ENCODE measurements around the gene SV2C.

SV2C gene

DNA sequence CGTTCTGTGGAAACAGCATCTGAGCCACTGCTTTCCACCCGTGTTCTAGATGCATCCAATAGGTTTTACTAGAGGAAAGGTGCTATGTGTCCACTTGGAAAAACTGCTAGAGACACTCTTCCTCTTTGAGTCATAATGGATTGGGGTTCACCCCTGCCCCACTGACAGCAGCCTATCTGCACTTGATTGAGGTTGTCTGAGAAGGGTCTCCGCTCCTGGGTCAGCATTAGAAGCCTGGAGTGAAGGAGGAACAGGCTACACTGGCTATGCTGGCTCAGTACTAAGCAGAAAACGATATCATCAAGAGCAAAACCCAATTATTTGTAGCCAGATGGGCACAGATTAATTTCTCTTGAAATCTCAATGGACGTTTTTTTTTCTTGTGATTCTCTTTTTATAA is 167.3 kb downstream of the SV2C start:
- no peak for FAIRE-seq
- no peak for DNase-seq (ENCODE audit: low spot score)

DNA sequence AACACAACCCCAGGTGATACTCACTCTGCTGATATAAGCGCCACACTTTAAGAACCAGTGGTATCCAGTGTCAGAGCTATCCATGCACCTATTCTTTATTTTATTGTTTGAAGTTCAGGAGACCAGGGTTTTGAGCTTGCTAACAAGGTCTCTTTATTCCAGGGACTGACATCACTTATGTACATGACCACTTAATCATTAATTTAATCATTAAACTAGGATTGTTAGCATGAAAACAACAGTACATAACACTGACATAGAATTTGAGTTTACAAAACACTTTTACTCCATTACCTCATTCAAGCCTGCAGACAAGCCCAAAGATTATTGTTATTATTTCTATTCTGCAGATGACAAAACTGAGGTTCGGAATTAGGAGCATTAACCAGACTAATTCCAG is 168.5 kb downstream of the SV2C start:
- FAIRE-seq (no peak), DNase-seq (ENCODE audit: low spot score) (no peak)

DNA sequence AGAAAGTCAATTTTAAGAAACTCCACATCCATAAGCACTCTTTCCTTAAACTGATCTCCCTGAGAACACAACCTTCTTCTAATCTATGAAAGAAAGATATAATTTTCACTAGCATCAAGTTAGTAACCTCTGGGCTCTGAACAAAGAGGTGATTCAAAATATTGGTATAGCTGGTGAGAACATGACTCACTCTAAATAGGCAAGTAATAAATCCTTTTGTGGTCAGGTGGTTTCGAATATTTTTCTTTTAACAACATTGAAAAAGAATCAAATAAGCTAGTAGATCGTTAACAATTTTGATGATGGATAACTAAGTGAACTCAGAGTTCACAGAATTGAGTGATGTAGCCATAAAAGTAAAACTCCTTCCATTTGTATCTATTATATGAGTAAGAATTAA is 169.3 kb downstream of the SV2C start:
- no peak for FAIRE-seq
- DNase-seq (ENCODE audit: low spot score): peak; percentile 17

DNA sequence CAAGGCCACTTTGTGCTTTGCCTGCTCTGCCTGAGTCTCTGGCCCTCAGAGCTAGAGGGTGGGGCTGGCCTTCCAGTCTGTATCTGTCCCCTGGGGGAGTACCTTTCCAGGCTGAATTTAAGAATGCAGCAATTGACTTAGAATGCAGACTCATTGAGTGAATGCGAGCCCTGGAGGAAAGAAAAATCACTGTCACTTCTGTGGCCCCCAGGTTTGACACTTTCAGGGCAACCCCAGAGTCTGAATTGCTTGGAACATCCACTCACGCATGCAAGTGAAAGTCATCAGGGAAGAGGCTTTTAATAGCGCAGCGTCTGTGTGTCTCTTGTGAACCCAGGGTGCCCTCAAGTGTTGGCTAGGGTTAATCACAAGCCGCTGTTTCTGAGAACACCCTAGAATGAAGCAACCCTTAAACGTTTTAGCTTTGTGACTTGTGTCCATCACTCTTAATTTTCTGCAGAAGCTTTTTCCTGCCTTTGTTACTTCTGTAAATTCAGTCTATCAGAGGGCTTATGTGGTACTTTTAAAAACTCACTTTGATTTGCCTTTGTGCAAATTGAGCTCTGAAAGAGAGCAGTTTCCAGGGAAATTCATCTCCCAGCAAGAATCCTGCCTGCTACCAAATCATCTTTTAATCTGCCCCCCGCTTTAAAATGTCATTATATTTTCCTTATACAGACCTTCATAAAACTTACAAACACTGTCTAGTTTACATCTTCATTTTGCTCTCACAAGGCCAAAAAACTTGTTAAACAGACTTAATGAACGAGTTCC is 173.1 kb downstream of the SV2C start:
- DNase-seq (ENCODE audit: low spot score) (peak; percentile 8), FAIRE-seq (no peak)

DNA sequence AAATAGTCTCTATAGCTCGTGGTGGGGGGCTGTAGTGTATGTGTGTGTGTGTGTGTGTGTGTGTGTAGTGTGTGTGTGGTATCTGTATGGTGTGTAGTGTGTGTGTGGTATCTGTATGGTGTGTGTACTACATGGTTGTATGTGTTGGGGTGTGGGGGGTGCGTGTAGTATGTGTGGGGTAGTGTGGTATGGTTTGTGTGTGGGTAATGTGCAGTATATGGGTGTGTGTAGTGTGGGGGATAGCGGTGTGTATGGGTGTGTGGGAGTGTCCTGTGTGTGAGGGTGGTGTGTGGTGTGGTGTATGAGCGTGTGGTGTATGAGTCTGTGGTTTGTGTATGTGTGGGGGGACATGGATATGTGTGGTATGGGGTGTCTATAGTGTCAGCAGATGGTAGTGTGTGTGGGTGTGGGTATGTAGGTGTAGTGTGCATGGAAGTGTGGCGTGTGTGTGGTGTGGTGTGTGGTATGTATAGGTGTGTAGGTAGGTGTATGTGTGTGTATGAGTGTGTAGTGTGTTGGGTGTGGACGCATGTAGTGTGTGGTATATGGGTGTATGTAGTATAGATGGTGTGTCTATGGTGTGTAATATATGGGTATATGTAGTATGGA is 174.1 kb downstream of the SV2C start:
- FAIRE-seq: no peak
- DNase-seq (ENCODE audit: low spot score): no peak

DNA sequence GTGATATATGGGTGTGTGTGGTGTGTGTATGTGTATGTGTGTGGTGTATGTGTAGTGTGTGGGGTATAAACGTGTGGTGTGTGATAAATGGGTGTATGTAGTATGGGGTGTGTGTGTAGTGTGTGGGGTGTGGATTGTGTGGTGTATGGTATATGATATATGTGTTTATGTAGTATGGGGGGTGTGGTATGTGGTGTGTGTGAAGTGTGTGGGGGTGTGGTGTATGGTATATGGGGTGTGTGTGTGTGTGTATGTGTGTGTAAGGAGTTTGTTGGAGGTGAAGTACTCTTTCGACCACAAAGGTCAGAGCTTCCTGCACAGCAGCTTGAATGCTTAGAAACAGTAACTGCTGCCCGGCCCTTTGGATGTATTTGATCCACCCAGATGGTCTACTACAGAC is 174.7 kb downstream of the SV2C start:
- FAIRE-seq (no peak), DNase-seq (ENCODE audit: low spot score) (no peak)

DNA sequence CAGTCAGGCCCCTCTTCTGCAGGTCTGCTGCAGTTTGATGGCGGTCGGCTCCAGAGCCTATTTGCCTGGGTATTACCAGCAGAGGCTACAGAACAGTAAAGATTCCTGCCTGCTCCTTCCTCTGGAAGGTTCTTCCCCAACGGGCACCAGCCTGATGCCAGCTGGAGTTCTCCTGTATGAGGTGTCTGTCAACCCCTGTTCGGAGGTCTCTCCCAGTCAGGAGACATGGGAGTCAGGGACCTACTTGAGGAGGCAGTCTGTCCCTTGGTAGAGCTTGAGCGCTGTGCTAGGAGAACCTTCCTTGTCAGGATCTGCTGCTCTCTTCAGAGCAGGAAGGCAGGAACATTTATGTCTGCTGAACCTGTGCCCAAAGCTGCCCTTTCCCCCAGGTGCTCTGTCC is 181.5 kb downstream of the SV2C start:
- no peak for FAIRE-seq
- no peak for DNase-seq (ENCODE audit: low spot score)

DNA sequence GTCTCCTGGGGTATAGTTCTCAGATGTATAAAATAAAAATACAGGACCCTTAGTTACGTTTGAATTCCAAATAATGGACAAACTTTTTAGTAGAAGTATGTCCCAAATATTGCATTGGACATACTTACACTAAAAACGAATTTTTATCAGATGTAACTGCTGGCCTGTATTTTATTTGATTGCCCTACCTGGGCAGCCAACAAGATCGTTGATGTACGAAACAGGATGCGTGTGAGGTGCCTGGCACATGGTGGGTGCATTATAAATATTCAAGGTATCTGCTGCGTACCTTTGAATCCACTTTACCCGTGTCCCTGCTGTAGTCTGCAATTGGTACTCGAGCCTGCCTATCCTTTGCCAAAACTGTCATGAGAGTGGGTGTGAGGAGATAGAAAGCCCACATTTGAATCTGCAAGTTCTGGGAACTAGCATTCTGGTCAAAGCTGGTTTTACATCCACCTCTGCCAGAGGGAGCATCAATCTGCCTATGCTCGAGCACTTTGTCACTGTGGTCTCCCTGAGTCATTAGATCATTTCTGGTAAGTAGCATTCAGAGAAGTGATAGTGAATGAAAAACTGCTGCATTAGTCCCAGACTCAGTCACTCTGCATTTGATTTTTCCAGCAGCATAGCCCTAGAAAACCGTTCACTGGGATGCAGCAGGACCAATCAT is 186.2 kb downstream of the SV2C start:
- FAIRE-seq (no peak), DNase-seq (ENCODE audit: low spot score) (peak; percentile 3)

DNA sequence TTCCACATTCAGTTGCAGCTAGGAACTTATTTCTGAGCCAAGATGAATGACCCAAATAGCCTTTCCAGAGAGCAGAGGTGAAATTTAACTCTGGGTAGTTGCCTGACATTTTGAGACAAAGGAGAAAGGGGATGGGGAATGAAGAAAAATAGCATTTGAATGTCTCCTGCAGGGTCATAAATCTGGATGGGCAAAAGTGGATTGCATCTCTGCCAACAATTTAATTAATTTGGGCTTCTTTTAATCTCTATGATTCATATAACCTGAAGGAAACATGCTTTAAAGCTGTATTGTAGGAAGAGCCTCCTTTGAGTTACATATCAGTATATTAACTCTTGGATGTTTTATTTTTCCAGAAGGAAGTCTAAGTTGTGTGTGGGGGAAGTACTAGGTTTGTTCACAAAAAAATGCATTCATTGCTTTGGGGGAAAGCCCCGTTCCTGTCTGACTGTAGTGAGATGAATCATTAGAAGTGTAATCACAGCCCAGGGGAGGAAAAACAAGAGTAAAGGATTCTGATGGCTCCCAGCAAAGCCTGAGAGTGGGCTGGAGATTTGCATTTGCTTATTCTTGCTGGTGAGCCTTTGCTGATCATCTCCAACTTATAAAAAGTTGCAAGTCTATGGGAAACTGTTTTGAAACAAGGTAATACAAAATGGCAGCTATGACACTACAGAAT is 186.9 kb downstream of the SV2C start:
- DNase-seq (ENCODE audit: low spot score) (no peak), FAIRE-seq (no peak)

DNA sequence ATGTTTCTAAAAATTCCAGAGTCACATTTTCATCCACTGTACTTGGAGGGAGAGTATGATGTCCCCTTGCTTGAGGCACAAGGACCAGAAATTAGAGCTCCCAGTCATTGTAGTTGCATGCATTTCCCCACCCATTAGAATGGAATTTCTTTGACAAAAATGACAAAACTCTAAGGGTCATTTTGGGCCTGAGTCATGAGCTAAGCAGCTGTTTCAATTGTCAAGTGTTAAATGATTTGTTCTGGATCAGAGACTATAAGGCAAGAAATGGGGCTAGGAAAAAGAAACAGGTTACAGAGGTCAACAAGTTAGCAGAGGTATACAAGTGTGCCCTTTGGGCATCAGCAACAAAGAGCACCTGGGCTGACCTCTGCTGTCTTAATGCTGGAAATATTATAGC is 188.7 kb downstream of the SV2C start:
- no peak for DNase-seq (ENCODE audit: low spot score)
- FAIRE-seq: no peak

DNA sequence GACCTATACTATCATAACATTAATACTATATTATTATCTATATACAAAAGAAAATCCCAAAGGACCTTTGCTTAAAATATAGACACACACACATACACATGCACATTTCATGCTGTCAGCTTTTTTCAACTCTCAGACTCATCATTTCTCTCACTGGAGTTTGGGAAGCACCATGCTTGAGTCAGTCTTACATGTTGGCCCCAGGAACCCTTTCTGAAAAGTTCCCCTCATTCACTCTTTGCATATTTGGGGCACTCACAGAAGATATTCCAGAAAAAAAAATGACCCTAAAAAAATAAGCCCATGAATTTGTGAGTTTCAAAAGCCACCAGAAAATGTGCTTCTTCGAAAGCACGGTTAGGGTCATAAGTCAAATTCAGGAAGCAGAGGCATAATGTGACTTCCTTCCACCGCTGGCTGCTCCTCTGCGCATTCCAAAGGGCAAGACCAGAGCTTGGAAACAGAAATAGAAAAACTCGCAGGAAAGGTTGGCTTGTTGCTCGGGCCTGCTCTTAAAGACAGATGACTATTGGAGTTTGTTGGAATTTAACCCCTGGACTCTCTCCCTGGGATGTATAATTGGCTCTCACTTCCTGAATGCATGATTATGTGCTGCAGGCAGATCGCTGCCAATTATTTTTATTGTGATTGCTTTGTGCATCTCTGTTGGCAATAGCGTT is 190.2 kb downstream of the SV2C start:
- no peak for DNase-seq (ENCODE audit: low spot score)
- no peak for FAIRE-seq

DNA sequence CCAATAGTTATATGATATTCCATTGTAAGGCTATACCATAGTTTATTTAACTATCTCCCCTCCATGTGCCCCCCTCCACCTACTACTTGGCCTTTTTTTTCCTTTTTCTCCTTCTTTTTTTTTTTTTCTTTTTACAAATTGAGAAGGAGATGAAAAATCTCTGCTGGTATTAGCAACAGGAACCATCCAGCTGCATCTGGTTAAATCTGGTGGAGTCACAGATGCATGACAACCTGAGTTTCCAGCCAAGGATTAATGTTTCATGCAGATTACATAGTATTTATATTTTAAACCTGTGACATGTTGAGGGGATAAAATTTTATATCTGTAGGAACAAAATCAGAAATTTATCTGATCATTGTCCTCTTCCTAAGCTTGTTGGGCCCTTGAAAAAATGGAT is 191.4 kb downstream of the SV2C start:
- no peak for FAIRE-seq
- no peak for DNase-seq (ENCODE audit: low spot score)

DNA sequence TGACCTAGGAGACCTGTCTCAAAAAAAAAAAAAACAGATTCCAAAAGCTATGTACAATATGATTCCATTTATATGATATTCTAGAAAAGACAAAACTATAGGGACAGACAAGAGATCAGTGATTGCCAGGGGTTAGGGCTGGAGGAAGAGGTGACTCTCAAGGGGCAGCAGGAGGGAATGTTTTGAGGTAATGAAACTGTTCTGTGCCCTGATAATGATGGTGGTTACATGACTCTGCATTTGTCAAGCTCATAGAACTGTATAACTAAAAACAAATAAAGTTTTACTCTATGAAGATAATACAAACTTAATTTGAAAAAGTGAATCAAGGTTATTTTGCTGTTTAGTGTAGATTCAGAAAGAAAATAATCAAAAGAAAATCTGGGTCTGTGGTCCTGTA is 194.6 kb downstream of the SV2C start:
- FAIRE-seq: no peak
- DNase-seq (ENCODE audit: low spot score): no peak

DNA sequence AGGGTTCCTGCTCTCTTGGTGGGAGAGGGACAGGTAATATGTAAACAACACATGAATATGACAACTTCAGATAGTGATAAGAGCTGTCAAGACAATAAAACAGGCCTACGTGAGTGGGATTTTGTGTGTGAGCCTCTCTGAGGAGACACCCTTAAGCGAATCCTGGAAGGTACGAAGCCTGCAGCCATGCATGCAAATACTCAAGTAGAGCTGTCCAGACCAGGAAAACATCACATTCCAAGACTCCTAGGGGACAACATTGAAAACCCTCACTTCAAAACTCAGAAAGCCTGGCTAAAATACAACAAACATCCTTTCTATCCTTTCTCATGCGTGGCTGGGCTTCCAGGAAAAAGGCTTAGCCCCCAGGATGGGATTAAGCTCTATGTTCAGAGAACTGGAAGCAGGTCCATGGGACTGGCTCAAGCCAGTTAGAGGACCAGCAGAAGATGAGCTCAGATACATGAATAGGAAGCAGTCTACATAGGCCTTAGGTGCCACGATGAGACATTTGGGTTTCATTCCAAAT is 195.1 kb downstream of the SV2C start:
- FAIRE-seq (no peak), DNase-seq (ENCODE audit: low spot score) (no peak)

DNA sequence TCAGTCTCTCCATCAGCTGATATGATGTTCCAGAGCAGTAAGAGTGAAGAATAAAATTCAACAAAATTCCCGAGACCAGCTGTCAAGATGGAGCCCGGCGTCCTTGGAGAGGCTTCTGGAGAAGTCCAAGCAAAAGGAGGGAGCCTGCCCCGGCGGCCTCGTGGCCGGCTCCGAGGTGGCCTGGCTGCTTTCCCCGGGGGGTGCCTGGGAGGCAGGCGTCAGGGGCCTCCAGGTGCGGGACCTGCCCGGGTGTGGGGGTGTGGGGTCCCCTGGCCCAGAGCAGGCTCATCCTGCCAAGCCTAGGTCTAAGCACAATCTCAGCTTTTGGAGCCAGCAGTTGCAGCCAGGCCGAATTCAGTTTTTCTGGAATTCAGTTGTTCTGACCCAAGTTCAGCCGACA is 197.3 kb downstream of the SV2C start:
- FAIRE-seq: no peak
- no peak for DNase-seq (ENCODE audit: low spot score)

DNA sequence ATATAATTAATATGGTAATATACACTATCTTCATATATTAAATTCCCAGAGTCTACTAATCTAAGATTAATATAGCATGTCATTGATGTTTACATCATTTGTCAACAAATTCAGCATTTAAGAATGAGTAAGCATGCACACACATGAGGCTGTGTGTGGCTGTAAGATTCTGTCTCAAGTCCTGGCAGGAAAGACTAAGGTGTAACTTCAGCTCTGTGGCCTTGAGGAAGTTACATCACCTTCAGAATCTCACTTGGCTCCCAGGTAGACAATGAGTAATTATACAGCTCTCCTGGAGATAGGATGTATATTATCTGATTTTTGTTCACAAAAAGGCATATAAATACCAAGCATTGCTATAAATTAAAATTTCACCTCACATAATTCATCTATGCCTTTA is 200.5 kb downstream of the SV2C start:
- DNase-seq (ENCODE audit: low spot score) (no peak), FAIRE-seq (no peak)

DNA sequence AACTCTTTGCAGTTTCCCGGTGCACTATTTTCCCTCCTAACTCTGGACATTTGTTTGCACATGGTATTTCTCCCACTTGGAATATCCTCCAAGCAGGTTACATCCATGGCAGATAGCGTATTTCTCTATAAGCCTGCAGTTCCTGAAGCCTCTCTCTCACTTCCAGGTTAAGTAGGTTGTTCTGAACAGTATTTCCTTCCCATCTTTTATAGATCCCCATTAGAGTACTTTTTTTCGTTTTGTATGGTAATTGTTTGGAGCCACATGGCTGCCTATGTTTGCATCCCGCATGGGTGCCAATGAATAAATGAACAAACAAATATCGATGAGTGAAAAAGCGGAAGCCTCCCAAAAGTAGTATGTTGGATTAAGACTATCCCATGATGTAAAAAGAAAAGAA is 206.5 kb downstream of the SV2C start:
- DNase-seq (ENCODE audit: low spot score) (no peak), FAIRE-seq (no peak)

DNA sequence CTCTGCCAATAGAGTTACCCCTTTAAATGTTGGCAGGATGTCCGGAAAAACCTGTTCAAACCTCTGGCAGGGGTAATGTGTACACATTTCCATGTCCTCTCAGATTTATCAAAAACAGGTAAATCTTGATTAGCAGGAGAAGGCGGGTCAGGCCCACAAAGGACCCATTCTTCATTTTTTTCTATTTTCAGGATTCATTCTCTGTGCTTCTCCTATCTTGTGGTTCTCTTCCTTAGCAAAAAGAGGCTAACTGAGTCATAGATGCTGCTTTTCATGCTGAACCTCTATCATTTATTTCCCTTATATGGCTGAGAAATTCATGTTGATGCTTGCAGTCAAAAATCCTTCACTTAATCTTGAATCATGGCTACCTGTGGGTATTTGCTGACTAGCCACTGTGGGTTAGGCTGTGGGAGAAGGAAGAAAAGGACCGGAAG is 207.2 kb downstream of the SV2C start:
- FAIRE-seq (no peak), DNase-seq (ENCODE audit: low spot score) (no peak)

DNA sequence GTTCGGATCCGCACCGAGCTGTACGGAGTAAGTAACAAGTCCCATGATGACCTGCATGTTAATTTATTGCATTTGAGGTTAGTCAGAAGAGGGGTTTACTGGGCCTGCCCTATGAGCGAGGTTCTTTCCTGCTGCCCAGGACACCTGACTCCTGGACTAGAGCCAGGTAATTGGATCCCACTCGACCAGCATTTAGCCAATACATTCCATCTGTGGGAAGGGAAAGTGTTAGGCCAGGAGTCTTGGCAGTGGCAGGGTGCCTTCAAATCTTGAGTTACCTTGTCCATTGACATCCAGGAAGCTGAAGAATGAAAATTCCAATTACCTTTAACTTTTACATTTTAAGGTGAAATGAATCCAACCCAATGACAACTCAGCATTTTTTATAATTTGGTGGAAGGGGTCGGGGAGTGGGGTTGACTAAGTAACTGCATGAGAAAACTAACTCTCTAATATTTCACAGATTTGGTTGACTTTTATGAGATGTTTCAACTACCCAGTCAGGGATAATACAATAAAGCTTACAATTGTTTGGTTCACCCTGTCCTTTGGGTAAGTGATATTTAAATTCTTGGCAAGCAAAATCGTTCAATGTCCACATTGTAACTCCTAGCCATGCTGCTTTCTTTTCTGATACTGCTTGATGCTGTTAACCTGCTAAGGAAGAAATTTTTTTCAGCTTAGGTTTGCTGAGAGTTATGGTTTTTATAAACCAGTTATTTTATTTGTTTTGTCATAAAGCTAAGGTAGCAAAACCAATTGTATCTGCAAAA is 208.3 kb downstream of the SV2C start:
- DNase-seq (ENCODE audit: low spot score) (no peak), FAIRE-seq (no peak)

DNA sequence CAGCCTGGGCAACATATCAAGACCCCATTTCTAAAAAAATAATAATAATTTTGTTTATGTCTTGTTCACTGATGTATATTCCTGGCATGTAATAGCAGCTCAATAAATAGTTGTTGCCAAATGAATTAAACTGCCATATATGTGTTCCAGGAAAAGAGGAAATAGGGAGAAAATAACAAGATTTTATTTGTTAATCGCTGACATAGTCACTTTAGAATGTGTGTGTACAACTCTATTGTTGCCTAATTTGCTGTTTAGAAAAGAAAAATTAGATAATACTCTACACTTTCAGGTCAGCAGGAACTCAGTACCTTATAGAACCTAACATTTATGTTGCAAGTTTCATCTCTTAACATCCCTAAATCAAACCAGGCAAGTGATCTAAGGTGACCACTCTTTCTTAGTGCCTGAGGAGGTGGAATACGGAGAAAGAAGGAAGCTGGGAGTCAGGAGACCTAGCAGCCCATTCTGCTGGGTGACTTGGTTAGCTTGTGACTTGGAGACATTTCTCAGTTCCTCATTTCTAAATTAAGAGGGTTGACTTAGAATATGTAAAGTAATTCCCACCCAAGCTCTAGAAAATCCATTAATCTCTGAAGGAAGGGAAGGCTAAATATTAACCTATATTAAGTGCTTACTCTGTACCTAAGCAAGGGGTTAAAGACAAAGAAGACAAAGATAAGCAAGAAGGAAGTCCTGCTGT is 209.6 kb downstream of the SV2C start:
- FAIRE-seq: no peak
- DNase-seq (ENCODE audit: low spot score): no peak
